H9 (cell line): ENCODE measurements around the gene MTA3. TPM values are rescaled to one million over a fixed set of nuclear protein-coding genes. Genes with fewer than 3 reads are reported as not detected.

Source experiments
- DNase-seq: peaks from one replicate; pipeline ENCODE4 v3.0.0-alpha.2; 2017
- H2AFZ ChIP-seq: one replicate; pipeline ENCODE4 v1.6.1; 2013; ENCODE audit warnings: mild to moderate bottlenecking, low read length, control low read depth, moderate library complexity
- H2AK5ac ChIP-seq: 2 replicates; pipeline ENCODE4 v1.6.1; 2013; ENCODE audit warnings: low read length, control low read depth, mixed read lengths; ENCODE audit not compliant: insufficient read length
- H2BK120ac ChIP-seq: one replicate; pipeline ENCODE4 v1.6.1; 2013; ENCODE audit warnings: low read depth, mild to moderate bottlenecking, low read length, control low read depth, inconsistent platforms; ENCODE audit not compliant: poor library complexity, severe bottlenecking
- H2BK12ac ChIP-seq: 2 replicates; pipeline ENCODE4 v1.6.1; 2013; ENCODE audit warnings: low read length, control low read depth, mixed read lengths, low read depth; ENCODE audit not compliant: insufficient read length
- H2BK15ac ChIP-seq: 2 replicates; pipeline ENCODE4 v1.6.1; 2013; ENCODE audit warnings: low read depth, low read length, control low read depth
- H2BK20ac ChIP-seq: one replicate; pipeline ENCODE4 v1.6.1; 2013; ENCODE audit warnings: low read depth, mild to moderate bottlenecking, low read length, control low read depth, inconsistent platforms; ENCODE audit not compliant: poor library complexity, severe bottlenecking
- H2BK5ac ChIP-seq: 2 replicates; pipeline ENCODE4 v1.6.1; 2013; ENCODE audit warnings: low read length, control low read depth, mixed read lengths; ENCODE audit not compliant: insufficient read length
- H3K14ac ChIP-seq: 2 replicates; pipeline ENCODE4 v1.6.1; 2013; ENCODE audit warnings: low read length, control low read depth; ENCODE audit not compliant: insufficient read depth
- H3K18ac ChIP-seq: 2 replicates; pipeline ENCODE4 v1.6.1; 2013; ENCODE audit warnings: low read depth, mild to moderate bottlenecking, mixed read lengths, low read length, control low read depth; ENCODE audit not compliant: insufficient read length
- H3K23ac ChIP-seq: 2 replicates; pipeline ENCODE4 v1.6.1; 2013; ENCODE audit warnings: low read length, control low read depth, mixed read lengths, low read depth; ENCODE audit not compliant: insufficient read length
- H3K23me2 ChIP-seq: 2 replicates; pipeline ENCODE4 v1.6.1; 2013; ENCODE audit warnings: low read depth, mild to moderate bottlenecking, mixed read lengths, low read length, control low read depth; ENCODE audit not compliant: insufficient read length, poor library complexity, severe bottlenecking
- H3K27ac ChIP-seq: 2 replicates; pipeline ENCODE4 v1.5.1; 2013; ENCODE audit warnings: low read length, control low read depth, mixed read lengths, low read depth; ENCODE audit not compliant: insufficient read length
- H3K27me3 ChIP-seq: 2 replicates; pipeline ENCODE4 v1.6.1; 2013; ENCODE audit warnings: low read length, control low read depth, inconsistent platforms; ENCODE audit not compliant: insufficient read depth
- H3K4ac ChIP-seq: 2 replicates; pipeline ENCODE4 v1.6.1; 2013; ENCODE audit warnings: low read depth, mild to moderate bottlenecking, control low read depth, inconsistent platforms, low read length, moderate library complexity
- H3K4me1 ChIP-seq: 2 replicates; pipeline ENCODE4 v1.6.1; 2013; ENCODE audit warnings: low read length, control low read depth, inconsistent platforms; ENCODE audit not compliant: insufficient read depth
- H3K4me2 ChIP-seq: 2 replicates; pipeline ENCODE4 v1.6.1; 2013; ENCODE audit warnings: low read length, control low read depth, mixed read lengths; ENCODE audit not compliant: insufficient read length, insufficient read depth
- H3K56ac ChIP-seq: 2 replicates; pipeline ENCODE4 v1.6.1; 2013; ENCODE audit warnings: low read depth, mild to moderate bottlenecking, mixed read lengths, low read length, control low read depth; ENCODE audit not compliant: insufficient read length
- H3K79me1 ChIP-seq: 2 replicates; pipeline ENCODE4 v1.6.1; 2013; ENCODE audit warnings: low read depth, mild to moderate bottlenecking, moderate library complexity, low read length, control low read depth, inconsistent platforms; ENCODE audit not compliant: insufficient read depth, poor library complexity, severe bottlenecking
- H3K79me2 ChIP-seq: 2 replicates; pipeline ENCODE4 v1.6.1; 2013; ENCODE audit warnings: low read length, control low read depth, inconsistent platforms; ENCODE audit not compliant: insufficient read depth
- H3K9ac ChIP-seq: 2 replicates; pipeline ENCODE4 v1.6.1; 2013; ENCODE audit warnings: low read length, control low read depth, mixed read lengths; ENCODE audit not compliant: insufficient read length; ENCODE audit errors: extremely low read depth
- H3K9me3 ChIP-seq: one replicate; pipeline ENCODE4 v1.6.1; 2013; ENCODE audit warnings: low read depth, low read length, inconsistent platforms; ENCODE audit not compliant: control insufficient read depth
- H3T11ph ChIP-seq: one replicate; pipeline ENCODE4 v1.6.1; 2013; ENCODE audit warnings: mild to moderate bottlenecking, low read length, control low read depth, inconsistent platforms
- H4K20me1 ChIP-seq: one replicate; pipeline ENCODE4 v1.6.1; 2013; ENCODE audit not compliant: control insufficient read depth, insufficient read length, insufficient read depth
- H4K5ac ChIP-seq: 2 replicates; pipeline ENCODE4 v1.6.1; 2013; ENCODE audit warnings: low read depth, mild to moderate bottlenecking, mixed read lengths, low read length, control low read depth; ENCODE audit not compliant: insufficient read length
- H4K8ac ChIP-seq: replicated peaks from 2 replicates; pipeline ENCODE4 v1.6.1; 2013; ENCODE audit warnings: low read length, control low read depth, mixed read lengths, low read depth; ENCODE audit not compliant: insufficient read length
- H4K91ac ChIP-seq: 2 replicates; pipeline ENCODE4 v1.6.1; 2013; ENCODE audit warnings: low read depth, mild to moderate bottlenecking, moderate library complexity, mixed read lengths, low read length, control low read depth; ENCODE audit not compliant: insufficient read length
- H3K27ac Mint-ChIP-seq, 3 experiments: 2 replicates in 2 of 3; 3 replicates in 1 of 3; pipeline ENCODE4 v1.8.0; 2020 to 2021; ENCODE audit warnings: mixed read lengths in 3 of 3, mild to moderate bottlenecking in 1 of 3, moderate library complexity in 1 of 3
- H3K27me3 Mint-ChIP-seq: 2 replicates; pipeline ENCODE4 v1.8.0; 2021; ENCODE audit warnings: low read depth, mild to moderate bottlenecking, moderate library complexity, mixed read lengths
- H3K36me3 Mint-ChIP-seq, 3 experiments: 2 replicates in 2 of 3; 3 replicates in 1 of 3; pipeline ENCODE4 v1.8.0; 2020 to 2021; ENCODE audit warnings: low read depth in 3 of 3, mixed read lengths in 3 of 3; ENCODE audit not compliant: insufficient read depth in 1 of 3
- H3K4me1 Mint-ChIP-seq, 2 experiments: 2 replicates each; pipeline ENCODE4 v1.8.0; 2020; ENCODE audit warnings: mixed read lengths in 2 of 2
- H3K4me3 Mint-ChIP-seq, 2 experiments: 2 replicates in 1 of 2; 3 replicates in 1 of 2; pipeline ENCODE4 v1.8.0; 2020 to 2021; ENCODE audit warnings: mild to moderate bottlenecking in 2 of 2, mixed read lengths in 2 of 2, moderate library complexity in 1 of 2
- H3K9me3 Mint-ChIP-seq, 2 experiments: 2 replicates in 1 of 2; 3 replicates in 1 of 2; pipeline ENCODE4 v1.8.0; 2020; ENCODE audit warnings: mild to moderate bottlenecking in 2 of 2, mixed read lengths in 2 of 2, moderate library complexity in 1 of 2
- WGBS: extraction: QIAGEN DNeasy Blood & Tissue Kit; methylation state at CpG from one replicate; pipeline ENCODE4 v1.1.7; 2013; ENCODE audit warnings: missing lambda C conversion rate, low lambda C conversion rate, mixed read lengths; ENCODE audit not compliant: insufficient read length; ENCODE audit errors: extremely low coverage; 5-methylcytosine and 5-hydroxymethylcytosine counted together
- total RNA-seq: library from RNA; stranded (reverse); gene quantifications from 2 replicates; pipeline ENCODE4 v1.2.1, GENCODE V29; 2021
- TF ChIP-seq, protein P1 (sequence below): fragments of 200-600 bp; sonication (generic); conservative IDR thresholded peaks from 3 replicates; pipeline ENCODE4 v1.8.0; 2021; ENCODE audit warnings: antibody characterized with exemption, mild to moderate bottlenecking

The MTA3 gene
- total RNA-seq, 1 experiment from 2014 or later = 253 TPM

DNA sequence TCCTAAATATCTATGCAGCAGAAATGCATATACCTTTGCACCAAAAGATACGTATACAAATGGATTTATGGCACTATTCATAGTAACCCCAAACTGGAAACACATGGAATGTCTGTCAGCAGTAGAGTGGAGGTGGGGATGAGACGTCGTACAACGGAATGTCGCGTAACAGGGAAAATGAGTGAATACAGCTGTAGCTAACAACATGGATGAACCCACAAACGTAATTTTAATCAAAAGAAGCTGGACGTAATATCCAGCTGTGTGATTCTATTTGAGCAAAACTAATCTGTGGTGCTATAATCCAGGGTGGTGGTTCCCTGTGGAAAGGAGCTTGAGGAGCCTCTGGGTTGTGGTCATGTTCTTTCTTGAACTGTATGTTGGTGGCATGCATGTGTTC, 89.9 kb downstream of the MTA3 start:
- no peaks in the 10 kb centered on the region; the same call in 1 of the 2 replicates for H3K4me1 ChIP-seq
- H2AK5ac ChIP-seq = no peak overlapping the region
- Mint-ChIP-seq H3K36me3 (peaks cover 18 to 54% (median 44%) of the 10 kb centered on the region in 3 experiments), H3K27ac (peak overlapping the region in 1 of 3 experiments; percentile 24; a peak in 2 of 7 replicates), H3K9me3 (no peaks in the 10 kb centered on the region), H3K4me1 (peaks cover 33 to 45% of the 10 kb centered on the region in 2 experiments), H3K4me3 (no peak overlapping the region), H3K27me3 (no peaks in the 10 kb centered on the region)
- no peak overlapping the region for H4K5ac ChIP-seq
- TF ChIP-seq, protein P1, sequence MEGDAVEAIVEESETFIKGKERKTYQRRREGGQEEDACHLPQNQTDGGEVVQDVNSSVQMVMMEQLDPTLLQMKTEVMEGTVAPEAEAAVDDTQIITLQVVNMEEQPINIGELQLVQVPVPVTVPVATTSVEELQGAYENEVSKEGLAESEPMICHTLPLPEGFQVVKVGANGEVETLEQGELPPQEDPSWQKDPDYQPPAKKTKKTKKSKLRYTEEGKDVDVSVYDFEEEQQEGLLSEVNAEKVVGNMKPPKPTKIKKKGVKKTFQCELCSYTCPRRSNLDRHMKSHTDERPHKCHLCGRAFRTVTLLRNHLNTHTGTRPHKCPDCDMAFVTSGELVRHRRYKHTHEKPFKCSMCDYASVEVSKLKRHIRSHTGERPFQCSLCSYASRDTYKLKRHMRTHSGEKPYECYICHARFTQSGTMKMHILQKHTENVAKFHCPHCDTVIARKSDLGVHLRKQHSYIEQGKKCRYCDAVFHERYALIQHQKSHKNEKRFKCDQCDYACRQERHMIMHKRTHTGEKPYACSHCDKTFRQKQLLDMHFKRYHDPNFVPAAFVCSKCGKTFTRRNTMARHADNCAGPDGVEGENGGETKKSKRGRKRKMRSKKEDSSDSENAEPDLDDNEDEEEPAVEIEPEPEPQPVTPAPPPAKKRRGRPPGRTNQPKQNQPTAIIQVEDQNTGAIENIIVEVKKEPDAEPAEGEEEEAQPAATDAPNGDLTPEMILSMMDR = no peak
- H3K23ac ChIP-seq = no peak overlapping the region
- no peak overlapping the region for H2BK20ac ChIP-seq
- H3K4ac ChIP-seq = no peak overlapping the region
- H3K4me2 ChIP-seq = no peak overlapping the region
- H2BK5ac ChIP-seq = no peak overlapping the region
- no peaks in the 10 kb centered on the region for H3K9me3 ChIP-seq
- H2BK15ac ChIP-seq = no peak overlapping the region
- H3K79me1 ChIP-seq = peaks cover 6% of the 10 kb centered on the region
- H4K91ac ChIP-seq = no peak overlapping the region
- H3K9ac ChIP-seq = no peak overlapping the region
- no peaks in the 10 kb centered on the region for H3K27me3 ChIP-seq
- no peak overlapping the region for H4K8ac ChIP-seq
- H3K27ac ChIP-seq = no peak overlapping the region
- no peak for DNase-seq
- no peaks in the 10 kb centered on the region for H4K20me1 ChIP-seq
- H2BK120ac ChIP-seq = no peak overlapping the region
- no peak overlapping the region for H2BK12ac ChIP-seq
- H3K56ac ChIP-seq = no peak overlapping the region
- no peak overlapping the region for H3K14ac ChIP-seq
- H3K18ac ChIP-seq = no peak overlapping the region
- no peak overlapping the region for H3T11ph ChIP-seq
- peaks cover under 1% of the 10 kb centered on the region; the same call in 1 of the 2 replicates for H3K79me2 ChIP-seq
- H2AFZ ChIP-seq = no peak overlapping the region
- H3K23me2 ChIP-seq = no peaks in the 10 kb centered on the region
- no CpG with 5 or more reads among the region's 8 CpGs for WGBS
